Measurements from ENCODE around the gene HERC5.

The HERC5 gene

GRCh38 chr4:88448889-88449288 lies 8.0 kb upstream of the HERC5 start:
- DNase-seq, result no peak

- no peak for DNase-seq
These were observed 7.6 kb upstream of the HERC5 start for GRCh38 chr4:88449290-88449689.

- DNase-seq, result no peak
These were observed 5.7 kb upstream of the HERC5 start for GRCh38 chr4:88451205-88451604.

GRCh38 chr4:88452912-88453311 lies 4.0 kb upstream of the HERC5 start:
- no peak for DNase-seq

GRCh38 chr4:88457307-88458103 lies 586 bp downstream of the HERC5 start:
- no peak for DNase-seq

- no peak for DNase-seq
These were observed 1.3 kb downstream of the HERC5 start for GRCh38 chr4:88458104-88458740.

GRCh38 chr4:88465653-88466192 lies 8.8 kb downstream of the HERC5 start:
- DNase-seq, result no peak

GRCh38 chr4:88467392-88467791 lies 10.5 kb downstream of the HERC5 start:
- no peak for DNase-seq

- DNase-seq, result no peak
These were observed 20.4 kb downstream of the HERC5 start for GRCh38 chr4:88477229-88477860.

- DNase-seq, result no peak
These were observed 21.3 kb downstream of the HERC5 start for GRCh38 chr4:88478247-88478646.

GRCh38 chr4:88481537-88481936 lies 24.6 kb downstream of the HERC5 start:
- DNase-seq, result no peak

- DNase-seq, result no peak
These were observed 32.3 kb downstream of the HERC5 start for GRCh38 chr4:88489100-88489761.

- DNase-seq, result no peak
These were observed 41.0 kb downstream of the HERC5 start for GRCh38 chr4:88497859-88498409.

- no peak for DNase-seq
These were observed 46.4 kb downstream of the HERC5 start for GRCh38 chr4:88503344-88503743.

GRCh38 chr4:88511236-88511635 lies 54.3 kb downstream of the HERC5 start:
- DNase-seq, result no peak

- DNase-seq, result no peak
These were observed 57.9 kb downstream of the HERC5 start for GRCh38 chr4:88514557-88515511.

- DNase-seq, result no peak
These were observed 59.8 kb downstream of the HERC5 start for GRCh38 chr4:88516746-88517145.

GRCh38 chr4:88517825-88518224 lies 60.9 kb downstream of the HERC5 start:
- no peak for DNase-seq

- DNase-seq, result no peak
These were observed 62.0 kb downstream of the HERC5 start for GRCh38 chr4:88518911-88519310.

GRCh38 chr4:88522702-88523324 lies 65.9 kb downstream of the HERC5 start:
- no peak for DNase-seq
